GM19239 (cell line): ENCODE measurements around the gene NMNAT3.

Experiments
- DNase-seq: peaks from one replicate; pipeline ENCODE4 v3.0.0; 2011; ENCODE audit warnings: low spot score; ENCODE audit not compliant: insufficient read length
- FAIRE-seq: peaks from 2 replicates; lab custom pipeline; 2011; peaks lifted over from hg19 to GRCh38; lab: Jason Lieb, UNC

The NMNAT3 gene

GRCh38 chr3:139676632-139677387 is 962 bp downstream of the NMNAT3 start:
- no peak for DNase-seq

GRCh38 chr3:139676108-139676507 is 1.7 kb downstream of the NMNAT3 start:
- FAIRE-seq, result no peak
- DNase-seq, result no peak

More at GRCh38 chr3:139676632-139677387, 962 bp downstream of the NMNAT3 start:
- no peak for FAIRE-seq

- no peak for FAIRE-seq
- DNase-seq, result no peak
Measured at GRCh38 chr3:139675327-139675726, 2.4 kb downstream of the NMNAT3 start.

- no peak for FAIRE-seq
Measured at GRCh38 chr3:139674571-139675260, 3.1 kb downstream of the NMNAT3 start.

GRCh38 chr3:139672884-139673283 is 4.9 kb downstream of the NMNAT3 start:
- DNase-seq, result no peak
- no peak for FAIRE-seq

More at GRCh38 chr3:139674571-139675260, 3.1 kb downstream of the NMNAT3 start:
- DNase-seq, result no peak

GRCh38 chr3:139671863-139672646 is 5.7 kb downstream of the NMNAT3 start:
- FAIRE-seq (no peak), DNase-seq (no peak)

GRCh38 chr3:139671107-139671506 is 6.7 kb downstream of the NMNAT3 start:
- DNase-seq, result no peak
- FAIRE-seq, result no peak

GRCh38 chr3:139670196-139670595 is 7.6 kb downstream of the NMNAT3 start:
- FAIRE-seq, result no peak

GRCh38 chr3:139668332-139668731 is 9.4 kb downstream of the NMNAT3 start:
- no peak for DNase-seq
- no peak for FAIRE-seq

More at GRCh38 chr3:139670196-139670595, 7.6 kb downstream of the NMNAT3 start:
- no peak for DNase-seq

- no peak for FAIRE-seq
- DNase-seq, result no peak
Measured at GRCh38 chr3:139664958-139665357, 12.8 kb downstream of the NMNAT3 start.

- no peak for FAIRE-seq
- no peak for DNase-seq
Measured at GRCh38 chr3:139660269-139660668, 17.5 kb downstream of the NMNAT3 start.

GRCh38 chr3:139659511-139659910 is 18.3 kb downstream of the NMNAT3 start:
- FAIRE-seq, result no peak
- DNase-seq, result no peak

GRCh38 chr3:139657936-139658335 is 19.8 kb downstream of the NMNAT3 start:
- DNase-seq (no peak), FAIRE-seq (no peak)

- FAIRE-seq, result no peak
- DNase-seq, result no peak
Measured at GRCh38 chr3:139657434-139657833, 20.3 kb downstream of the NMNAT3 start.

- FAIRE-seq (no peak), DNase-seq (no peak)
Measured at GRCh38 chr3:139655909-139656595, 21.7 kb downstream of the NMNAT3 start.

GRCh38 chr3:139654637-139655365 is 23.0 kb downstream of the NMNAT3 start:
- FAIRE-seq, result no peak
- DNase-seq, result no peak

GRCh38 chr3:139653582-139653981 is 24.2 kb downstream of the NMNAT3 start:
- FAIRE-seq (no peak), DNase-seq (no peak)

- no peak for FAIRE-seq
- DNase-seq, result no peak
Measured at GRCh38 chr3:139652561-139652960, 25.2 kb downstream of the NMNAT3 start.

GRCh38 chr3:139647866-139648435 is 29.8 kb downstream of the NMNAT3 start:
- no peak for DNase-seq
- FAIRE-seq, result no peak
